ENCODE measurements around the gene KCNT2.
A peak's percentile ranks its signal among the peaks of the same experiment; 100 is the strongest.
"Not testable (repeated sequence)": the region's sequence is repeated elsewhere in the genome, so short reads cannot be mapped to it uniquely, and the experiment has no call there.

KCNT2 gene

DNA sequence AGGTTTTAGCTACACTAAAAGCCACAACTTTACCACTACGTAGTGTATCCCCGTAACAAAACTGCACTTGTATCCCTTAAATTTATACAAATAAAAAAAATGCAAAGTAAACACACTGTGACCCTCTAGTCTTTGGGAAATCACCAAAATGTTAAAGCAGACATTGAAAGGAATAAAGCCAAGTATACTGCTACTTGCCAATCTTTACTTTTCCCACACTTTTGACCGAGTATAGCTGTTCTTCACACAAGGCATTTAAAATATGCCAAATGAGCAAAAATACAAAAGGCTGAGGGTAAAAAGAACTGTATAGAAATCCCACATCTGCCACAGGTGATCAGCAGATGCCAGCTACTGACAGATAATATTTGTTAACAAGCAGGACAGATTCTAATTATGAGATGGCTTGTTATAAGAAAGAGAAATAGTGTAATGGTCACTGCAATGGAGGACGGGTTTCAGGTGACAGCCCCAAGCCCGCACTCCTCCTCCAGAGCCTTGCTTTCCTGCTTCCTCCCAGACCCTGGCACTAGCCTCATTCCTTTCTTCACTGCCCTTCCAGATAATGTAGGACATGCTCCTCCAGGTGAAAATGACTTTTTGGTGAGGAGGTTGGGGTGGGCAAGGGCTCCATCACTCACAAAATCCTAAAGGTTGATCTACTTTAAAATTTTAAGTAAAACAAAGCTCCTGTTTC is 18.1 kb downstream of the KCNT2 start:
- no peak for DNase-seq

- no peak for DNase-seq
These were observed 23.5 kb downstream of the KCNT2 start for GRCh38 chr1:196584696-196585095.

- DNase-seq = no peak
These were observed 30.9 kb downstream of the KCNT2 start for GRCh38 chr1:196577386-196577785.

- DNase-seq = no peak
These were observed 35.0 kb downstream of the KCNT2 start for GRCh38 chr1:196573226-196573625.

DNA sequence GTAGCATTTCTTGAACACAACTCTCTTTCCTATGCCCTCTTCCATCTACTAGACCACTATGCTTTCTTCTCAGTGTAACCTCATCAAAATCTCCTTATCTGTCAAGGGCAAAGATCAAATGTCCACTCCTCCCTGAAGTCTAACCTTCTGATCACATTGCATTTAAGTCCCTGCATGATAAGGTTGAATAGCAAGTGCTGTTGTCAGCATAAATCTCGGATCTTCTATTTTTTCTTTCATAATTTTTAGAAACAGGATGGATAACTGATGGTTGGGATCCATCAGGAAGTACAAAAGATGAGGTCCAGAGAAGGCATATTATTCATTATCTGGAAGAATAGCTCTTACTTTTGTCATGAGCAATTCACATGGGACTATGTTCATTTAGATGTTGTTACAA is 41.0 kb downstream of the KCNT2 start:
- no peak for DNase-seq

DNA sequence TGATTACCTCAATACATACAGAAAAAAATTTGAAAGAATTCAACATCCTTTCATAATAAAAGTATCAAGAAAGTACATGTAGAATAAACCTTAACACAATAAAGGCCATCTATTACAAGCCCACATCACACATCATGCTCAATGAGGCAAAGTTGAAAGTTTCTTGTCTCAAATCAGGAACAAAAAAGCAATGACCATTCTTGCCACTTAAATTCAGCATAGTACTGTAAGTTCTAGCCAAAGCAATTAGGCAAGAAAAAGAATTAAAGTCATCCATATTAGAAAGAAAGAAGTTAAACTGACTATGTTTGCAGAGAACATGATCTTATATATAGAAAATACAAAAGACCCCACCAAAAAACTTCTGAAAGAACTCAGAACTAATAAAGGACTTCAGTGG is 44.5 kb downstream of the KCNT2 start:
- no peak for DNase-seq

- DNase-seq = no peak
These were observed 48.9 kb downstream of the KCNT2 start for GRCh38 chr1:196559314-196559713.

DNA sequence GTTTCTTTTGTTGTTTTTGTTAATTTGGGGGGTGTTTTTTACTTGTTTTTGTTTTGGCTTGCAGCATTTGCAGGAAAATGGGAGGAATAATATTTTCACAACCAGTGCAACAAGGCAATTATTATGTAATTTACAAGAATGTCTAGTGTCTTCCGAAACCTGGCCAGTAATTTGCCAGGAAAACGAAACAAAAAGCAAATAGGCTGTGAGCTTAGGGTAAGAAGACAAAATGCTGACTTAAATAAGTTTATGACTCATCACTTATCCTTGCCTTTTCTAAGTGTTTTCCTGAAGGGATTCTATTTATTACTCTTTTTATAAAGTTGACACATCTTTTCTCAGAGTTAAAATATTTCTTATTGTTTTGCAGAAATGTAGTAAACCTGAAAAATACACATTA is 49.8 kb downstream of the KCNT2 start:
- peak; percentile 2 for DNase-seq

DNA sequence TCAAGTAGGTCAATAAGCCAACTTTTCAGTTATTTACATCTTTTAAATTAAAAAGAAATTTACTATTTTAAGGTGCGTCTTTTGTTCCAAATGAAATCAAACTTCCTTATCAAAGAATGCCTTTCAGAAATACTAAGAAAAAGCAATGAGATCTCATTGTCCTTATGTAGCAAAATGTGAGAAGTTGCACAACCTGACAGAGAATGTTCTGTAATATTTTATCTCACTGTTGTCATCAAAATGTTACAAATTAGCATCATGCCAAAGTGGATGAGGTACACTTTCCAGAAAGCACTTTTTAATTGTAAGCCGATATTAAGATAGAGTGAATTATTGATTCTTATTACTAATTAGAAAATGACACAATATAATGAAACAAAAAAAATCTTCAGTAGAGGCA is 50.4 kb downstream of the KCNT2 start:
- DNase-seq = no peak

DNA sequence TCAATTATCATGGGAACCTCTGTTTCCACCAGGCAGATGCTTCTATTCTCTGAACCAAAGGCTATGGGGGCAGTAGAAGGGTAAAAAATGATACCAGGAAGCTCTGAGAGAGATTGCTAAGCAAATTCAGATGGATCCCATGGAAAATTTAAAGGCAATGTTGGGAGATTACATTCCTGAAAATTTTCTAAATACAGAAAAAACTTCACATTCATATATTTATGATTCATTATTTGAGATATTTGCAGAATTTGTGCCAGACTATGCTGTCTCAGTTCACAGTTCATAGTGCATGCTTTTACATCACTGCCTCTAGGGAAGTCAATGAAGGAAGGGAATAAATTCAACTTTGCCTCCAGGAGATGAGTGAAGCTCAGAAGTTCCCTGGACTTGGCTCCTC is 57.5 kb downstream of the KCNT2 start:
- DNase-seq = no peak

DNA sequence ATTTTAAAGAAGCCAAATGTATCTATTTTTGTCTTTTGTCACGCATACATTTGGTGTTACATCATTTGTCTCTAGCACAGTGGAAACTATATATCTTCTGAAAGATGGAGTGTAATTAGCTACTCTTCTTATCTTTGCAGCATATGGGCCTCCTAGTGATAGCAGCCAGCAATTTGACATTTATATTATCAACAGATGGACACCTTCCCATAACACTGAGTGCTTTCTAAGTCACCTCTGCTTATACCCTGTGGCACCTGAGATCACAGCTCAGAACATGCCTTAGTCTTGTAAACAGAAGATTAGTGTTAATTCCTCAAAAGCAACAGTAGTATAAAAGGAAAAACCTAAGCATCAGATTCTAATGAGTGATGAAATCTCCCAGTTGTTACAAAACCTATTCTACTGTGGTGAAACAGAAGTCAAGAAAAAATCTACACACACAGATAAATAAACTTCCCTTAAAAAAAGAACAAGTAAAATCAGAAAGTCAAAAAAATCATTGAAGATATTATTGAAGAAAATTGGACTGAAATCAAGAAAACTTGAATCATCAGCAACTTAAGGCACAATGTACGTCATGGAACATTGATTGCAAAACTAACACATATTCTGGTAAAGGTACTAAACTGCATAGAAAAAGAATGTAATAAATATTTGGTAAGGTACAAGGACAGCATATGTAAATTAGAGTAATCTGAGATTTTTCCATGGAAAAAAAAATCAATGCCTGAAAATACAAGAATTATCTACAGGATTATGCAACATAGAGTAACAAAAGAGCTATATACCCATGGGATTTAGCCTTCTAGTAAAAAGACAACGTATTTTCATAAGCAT is 61.7 kb downstream of the KCNT2 start:
- no peak for DNase-seq

GRCh38 chr1:196545222-196545621 is 63.0 kb downstream of the KCNT2 start:
- no peak for DNase-seq

GRCh38 chr1:196544617-196545016 is 63.6 kb downstream of the KCNT2 start:
- DNase-seq = no peak

DNA sequence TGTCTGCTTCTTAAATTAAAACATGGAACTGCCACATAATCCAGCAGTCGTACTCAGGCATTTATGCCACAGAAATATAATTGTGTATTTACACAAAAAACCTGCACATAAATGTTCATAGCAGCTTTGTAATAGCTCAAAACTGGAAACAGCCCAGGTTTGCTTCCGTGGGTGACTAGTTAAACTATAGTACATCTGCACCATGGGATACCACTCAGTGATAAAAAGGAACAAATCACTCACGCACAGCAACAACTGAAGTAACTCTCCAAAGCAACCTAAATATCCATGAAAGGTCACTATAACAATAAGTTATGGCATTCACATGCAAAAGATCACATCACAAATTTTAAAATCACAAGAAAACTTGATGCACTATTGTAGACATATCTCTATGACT is 64.4 kb downstream of the KCNT2 start:
- no peak for DNase-seq

DNA sequence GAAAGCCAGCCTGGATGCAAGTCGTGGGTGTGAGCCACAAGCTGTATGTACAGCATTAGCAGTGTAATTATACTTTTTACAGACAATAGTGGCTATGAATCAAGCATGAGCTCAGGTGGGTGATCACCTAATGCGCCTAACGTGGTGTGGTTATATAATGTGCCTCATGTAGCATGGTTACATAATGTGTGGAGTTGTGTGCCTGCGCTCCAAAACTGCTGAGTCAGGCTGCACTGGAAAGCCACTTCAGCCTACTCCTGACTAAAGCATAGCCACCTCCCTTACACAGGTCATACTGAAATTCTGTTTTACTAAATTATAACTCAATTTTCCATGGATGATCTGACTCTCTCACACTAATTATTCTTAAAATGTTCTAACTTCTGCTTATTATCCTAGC is 69.8 kb downstream of the KCNT2 start:
- no peak for DNase-seq

GRCh38 chr1:196535727-196536126 is 72.5 kb downstream of the KCNT2 start:
- peak; percentile 1 for DNase-seq

DNA sequence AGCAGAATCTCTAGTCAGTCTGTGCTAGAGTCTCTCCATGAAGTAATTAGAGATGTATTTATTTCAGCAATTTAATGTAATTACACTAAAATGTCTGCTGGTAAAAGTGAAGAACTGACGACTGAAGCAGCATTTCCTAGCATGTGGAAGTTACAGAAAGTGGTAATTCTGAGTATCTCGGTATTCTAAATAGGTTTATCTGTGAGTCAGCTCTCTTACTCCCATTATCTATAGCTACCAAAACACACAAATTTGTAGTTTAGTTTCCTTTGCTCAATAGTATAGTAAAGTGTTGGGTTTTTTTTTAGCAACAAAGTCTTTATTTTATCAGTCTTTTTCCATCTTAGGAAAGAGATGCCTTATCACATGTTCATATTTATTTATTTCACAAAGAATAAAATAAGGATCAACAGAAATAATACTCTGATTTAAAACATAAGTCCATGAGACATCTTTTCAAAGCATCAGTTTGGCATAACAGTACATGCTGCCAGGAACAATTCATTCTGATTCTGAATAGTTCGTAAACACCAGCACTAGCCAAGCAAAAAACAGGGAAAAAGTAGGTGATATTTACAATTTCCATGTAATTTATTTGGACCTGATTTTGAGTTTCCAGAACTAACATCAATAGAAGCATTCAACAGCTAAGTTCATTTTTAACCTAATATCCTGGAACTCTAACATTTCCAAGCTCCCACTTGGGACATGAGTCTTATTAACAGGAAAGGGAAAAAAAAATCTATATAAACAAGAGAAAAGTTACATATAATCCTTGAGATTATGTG is 76.3 kb downstream of the KCNT2 start:
- no peak for DNase-seq

DNA sequence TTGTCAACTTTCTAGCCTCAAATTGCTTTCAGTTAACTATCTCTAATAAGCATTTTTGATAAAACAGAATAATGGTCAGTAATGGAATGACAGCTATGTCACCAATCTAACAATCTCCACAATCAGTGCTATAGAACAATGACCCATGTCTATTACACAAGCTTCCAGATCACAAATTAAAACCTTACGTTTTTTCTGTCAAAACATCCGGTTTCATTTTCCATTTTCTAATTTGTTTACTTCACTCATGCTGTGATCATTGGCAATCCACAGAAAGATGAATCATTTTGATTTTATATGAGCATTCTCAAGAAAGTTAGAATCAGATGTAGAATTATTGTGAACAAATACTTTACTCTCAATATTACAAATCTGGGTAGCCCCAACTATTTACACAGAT is 80.3 kb downstream of the KCNT2 start:
- no peak for DNase-seq

DNA sequence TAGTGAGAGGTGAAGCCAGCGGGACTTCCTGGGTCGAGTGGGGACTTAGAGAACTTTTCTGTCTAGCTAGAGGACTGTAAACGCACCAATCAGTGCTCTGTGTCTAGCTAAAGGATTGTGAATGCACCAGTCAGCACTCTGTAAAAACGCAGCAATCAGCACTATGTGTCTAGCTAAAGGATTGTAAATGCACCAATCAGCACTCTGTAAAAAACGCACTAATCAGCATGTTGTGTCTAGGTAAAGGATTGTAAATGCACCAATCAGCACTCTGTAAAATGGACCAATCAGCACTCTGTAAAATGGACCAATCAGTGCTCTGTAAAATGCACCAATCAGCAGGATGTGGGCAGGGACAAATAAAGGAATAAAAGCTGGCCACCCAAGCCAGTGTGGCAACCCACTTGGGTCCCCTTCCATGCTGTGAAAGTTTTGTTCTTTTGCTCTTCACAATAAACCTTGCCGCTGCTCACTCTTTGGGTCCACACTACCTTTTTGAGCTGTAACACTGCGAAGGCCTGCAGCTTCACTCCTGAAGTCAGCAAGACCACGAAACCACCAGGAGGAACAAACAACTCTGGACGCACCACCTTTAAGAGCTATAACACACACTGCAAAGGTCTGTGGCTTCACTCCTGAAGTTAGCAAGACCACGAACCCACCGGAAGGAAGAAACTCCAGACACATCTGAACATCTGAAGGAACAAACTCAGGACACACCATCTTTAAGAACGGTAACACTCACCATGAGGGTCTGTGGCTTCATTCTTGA is 85.5 kb downstream of the KCNT2 start:
- DNase-seq = not testable (repeated sequence)

GRCh38 chr1:196517193-196517592 is 91.0 kb downstream of the KCNT2 start:
- DNase-seq = no peak

- no peak for DNase-seq
These were observed 91.9 kb downstream of the KCNT2 start for GRCh38 chr1:196516373-196516772.

DNA sequence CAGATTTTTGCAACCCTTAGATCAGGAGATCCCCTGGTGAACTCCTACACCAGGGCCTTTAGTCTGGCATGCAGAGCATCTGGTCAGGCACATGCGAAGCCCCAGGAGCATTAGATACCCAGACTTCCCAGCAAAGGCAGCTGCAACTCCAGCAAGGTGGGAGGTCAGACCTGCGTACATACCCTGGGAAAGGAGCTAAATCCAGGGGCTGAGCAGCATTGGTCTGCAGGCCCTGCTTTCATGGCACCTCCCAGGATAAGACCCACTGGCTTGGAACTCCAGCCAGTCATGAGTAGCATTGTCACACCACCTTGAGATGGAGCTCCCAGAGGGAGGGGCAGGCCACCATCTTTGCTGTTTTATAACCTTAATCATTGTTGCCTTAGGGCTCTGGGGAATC is 92.3 kb downstream of the KCNT2 start:
- no peak for DNase-seq

GRCh38 chr1:196513821-196514220 is 94.4 kb downstream of the KCNT2 start:
- DNase-seq = no peak

Data from MV-4-11 (cell line).